Left renal cortex interstitium (tissue), 4 donors: ENCODE measurements around the gene AMN1. TPM values are rescaled to one million over a fixed set of nuclear protein-coding genes. Genes with fewer than 3 reads are reported as not detected.
A peak's percentile ranks its signal among the peaks of the same experiment; 100 is the strongest.
"Not testable (repeated sequence)": the region's sequence is repeated elsewhere in the genome, so short reads cannot be mapped to it uniquely, and the experiment has no call there.

Experiments
- DNase-seq, 4 donors: peaks; one replicate each; pipeline ENCODE4 v3.0.0-alpha.2; 2013; ENCODE audit warnings: low read depth in 4 of 4, low spot score in 2 of 4, missing footprints in 1 of 4
- polyA plus RNA-seq, 4 donors: library from polyadenylated mRNA; unstranded; fragments of 120-200 nt; gene quantifications; one replicate each; pipeline ENCODE4 v1.2.1, GENCODE V29; 2013; ENCODE audit not compliant: insufficient read length in 4 of 4

AMN1 gene
- polyA plus RNA-seq, 4 donors = 18.6 to 25.4 (median 21.2) TPM

DNA sequence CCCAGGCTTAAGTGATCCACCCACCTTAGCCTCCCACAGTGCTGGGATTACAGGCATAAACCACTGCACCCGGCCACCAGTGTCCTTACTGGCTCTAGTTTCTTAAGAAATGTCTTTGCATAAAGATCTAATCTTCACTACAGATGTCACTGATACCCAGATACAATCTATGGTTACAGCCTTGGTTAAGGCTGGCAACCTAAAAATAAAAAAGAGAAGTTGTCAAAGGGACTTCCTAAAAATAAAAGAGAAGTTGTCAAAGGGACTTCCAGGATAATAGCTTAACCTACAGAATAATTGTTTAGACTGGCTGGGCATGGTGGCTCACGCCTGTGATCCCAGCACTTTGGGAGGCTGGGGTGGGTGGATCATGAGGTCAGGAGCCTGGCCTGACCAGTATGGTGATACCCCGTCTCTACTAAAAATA, 41.7 kb downstream of the AMN1 start:
- no peak for DNase-seq

DNA sequence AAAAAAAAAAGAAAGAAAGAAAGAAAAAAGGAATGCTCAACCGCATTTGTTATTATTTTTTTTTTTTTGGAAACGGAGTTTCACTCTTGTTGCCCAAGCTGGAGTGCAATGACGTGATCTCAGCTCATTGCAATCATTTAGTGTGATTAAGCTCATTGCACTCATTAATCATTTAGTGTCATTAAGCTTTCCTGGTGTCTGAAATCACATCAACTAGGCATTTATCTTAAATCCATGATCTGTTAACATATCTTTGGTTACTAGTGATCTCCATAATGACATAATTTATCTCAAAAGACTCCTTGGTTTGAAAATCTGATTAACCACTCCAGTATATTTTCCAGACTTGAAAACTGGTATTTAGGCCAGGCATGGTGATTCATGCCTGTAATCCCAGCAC, 43.0 kb downstream of the AMN1 start:
- no peak for DNase-seq

DNA sequence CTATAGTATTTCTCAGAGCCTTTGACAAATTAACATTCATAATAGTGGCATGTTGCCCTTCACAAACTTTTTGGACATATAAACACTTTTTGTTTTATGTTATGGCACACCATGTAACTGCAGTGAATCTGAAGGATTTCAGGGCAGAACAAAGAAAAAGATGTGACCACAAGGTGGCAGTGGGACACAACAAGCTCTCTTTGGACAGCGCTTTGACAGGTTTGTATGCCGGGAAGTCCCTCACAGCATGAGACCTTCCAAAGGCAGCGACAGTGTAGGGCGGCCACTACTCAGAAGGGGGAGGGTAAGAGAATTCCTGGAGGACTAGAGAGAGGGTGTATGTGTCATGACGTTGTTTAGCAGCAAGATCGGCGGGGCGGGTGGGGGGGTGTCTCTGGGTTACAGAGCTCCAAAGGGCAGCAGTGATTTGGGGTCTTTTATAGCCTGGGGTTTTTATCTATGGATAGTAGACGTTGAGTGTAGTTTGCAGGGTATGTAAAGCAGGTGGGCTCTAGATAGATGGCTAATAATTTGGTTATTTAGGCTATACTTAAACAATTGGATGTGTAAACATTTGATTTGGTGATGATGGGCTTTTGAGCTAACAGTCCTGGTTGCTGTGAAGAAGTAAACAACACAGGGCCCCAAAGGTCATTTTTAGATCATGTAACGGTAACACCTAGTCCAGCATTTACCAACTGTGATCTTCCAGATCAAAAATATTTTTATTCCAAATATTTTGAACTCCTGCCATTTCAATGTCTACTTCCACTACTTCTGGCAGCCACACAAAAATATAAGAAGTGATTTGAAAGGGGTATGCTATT, 46.5 kb downstream of the AMN1 start:
- DNase-seq = peak in 3 of 4 donors; percentile 23 to 46 (median 26)

DNA sequence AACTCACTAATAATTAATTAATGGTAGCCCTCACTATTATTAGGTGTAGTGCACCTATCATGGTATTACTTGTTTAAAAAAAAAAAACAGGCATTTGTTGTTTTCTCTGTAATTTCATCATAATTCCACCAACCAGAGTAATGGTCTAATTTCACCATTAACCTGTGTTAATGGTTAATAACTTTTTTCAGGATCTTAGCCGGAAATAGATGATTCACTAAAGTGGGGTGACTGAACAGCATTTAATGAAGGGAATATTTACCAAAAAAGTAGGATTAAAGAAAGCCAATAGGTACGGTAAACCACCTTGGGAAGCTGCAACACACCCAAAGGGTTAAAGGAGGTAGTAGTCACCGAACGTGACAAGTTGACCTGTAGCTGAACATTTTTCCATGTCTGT, 56.3 kb downstream of the AMN1 start:
- DNase-seq = no peak

DNA sequence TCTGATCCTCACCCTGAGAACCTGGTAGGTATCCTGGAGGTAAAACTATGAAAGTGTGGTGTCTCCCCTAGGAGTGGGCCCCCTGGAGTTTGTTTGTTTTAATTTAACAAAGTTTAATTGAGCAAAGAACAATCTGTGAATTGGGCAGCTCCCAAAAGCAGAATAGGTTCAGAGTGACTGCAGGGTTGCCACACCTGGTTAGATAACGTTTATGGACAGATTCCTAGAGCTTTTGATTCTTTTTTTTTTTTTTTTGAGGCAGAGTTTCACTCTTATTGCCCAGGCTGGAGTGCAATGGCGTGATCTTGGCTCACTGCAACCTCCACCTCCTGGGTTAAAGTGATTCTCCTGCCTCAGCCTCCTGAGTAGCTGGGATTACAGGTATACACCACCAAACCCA, 59.2 kb downstream of the AMN1 start:
- not testable (repeated sequence) for DNase-seq

DNA sequence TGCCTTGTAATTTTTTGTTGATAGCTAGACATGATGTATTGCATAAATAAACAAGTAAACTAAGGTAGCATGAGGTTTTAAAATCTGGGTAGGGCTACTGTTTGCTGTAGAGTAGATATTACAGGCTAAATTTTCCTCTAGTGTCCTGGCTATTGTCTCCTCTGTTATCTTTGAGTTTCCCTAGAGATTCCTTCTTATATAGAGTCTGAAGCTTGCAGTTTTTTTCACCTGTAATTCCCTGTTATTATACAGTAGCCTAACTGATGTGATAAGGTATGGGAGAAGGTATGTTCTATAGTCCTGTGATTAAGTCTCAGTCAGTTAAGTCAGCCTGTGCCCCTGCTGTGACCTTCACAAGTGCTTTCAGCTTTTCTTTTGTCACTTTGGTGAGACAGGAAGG, 59.8 kb downstream of the AMN1 start:
- DNase-seq = no peak

DNA sequence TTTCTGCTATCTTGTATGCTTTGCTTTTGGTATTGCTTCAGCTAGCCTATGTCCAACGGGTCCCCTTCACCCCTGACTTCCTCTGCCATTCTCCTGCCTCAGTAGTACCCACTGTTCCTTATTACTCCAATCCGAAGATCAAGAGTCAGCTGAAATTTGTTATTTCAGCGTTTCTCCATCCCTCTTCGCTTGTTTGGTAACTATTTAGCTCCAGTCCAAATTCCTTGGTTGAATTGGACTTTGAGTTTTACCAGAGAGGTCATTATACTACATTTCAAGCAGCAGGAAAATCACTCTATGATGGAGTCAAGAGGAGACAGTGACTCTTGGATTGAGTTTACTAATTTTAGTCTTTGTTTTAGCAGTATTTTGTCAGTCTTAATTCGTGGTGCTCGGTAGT, 64.8 kb downstream of the AMN1 start:
- no peak for DNase-seq

DNA sequence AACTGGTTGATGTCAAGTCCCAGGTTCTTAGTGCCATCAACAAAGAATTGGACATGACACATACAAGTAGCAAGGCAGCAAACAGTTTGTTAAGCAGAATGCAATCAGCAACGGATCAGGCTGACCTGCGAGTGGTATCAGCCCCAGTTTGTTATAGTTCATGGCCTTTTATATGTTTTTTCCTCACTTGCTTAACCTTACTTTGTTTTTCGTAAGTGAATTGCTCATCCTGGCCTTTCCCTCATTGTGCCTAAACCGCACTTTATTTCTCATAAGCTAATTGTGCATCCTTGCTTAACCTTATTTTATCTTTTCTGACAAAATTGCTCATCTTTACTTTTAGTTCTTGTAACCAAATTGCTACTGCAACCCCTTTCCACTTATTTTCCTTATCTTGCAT, 65.2 kb downstream of the AMN1 start:
- no peak for DNase-seq

DNA sequence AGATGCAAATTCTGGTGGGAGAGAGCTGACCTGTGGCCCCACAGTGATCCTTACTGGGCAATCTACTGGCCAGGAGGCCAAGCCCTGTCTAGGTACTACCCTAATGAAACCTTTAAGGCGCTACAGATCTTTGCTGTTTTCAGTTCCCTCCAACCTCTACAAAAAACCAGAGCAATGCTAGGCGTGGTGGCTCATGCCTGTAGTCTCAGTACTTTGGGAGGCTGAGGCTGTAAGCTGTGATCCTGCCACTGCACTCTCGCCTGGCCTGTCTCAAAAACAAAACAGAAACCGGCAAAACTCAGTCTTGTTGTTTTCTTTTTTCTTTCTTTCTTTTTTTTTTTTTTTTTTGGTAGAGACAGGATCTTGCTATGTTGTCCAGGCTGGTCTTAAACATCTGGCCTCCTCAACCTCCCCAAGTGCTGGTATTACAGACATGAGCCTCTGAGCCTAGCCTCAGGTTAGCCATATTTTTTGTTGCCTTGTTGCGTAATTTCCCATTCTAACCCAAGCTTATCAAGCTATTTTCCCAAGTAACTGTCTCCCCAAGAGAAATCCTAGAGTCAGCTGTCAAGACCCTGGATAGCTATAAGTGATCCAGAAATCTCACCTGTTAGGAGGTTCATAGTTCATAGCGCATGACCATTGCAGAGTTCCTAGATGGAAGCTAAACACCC, 66.5 kb downstream of the AMN1 start:
- DNase-seq = no peak

DNA sequence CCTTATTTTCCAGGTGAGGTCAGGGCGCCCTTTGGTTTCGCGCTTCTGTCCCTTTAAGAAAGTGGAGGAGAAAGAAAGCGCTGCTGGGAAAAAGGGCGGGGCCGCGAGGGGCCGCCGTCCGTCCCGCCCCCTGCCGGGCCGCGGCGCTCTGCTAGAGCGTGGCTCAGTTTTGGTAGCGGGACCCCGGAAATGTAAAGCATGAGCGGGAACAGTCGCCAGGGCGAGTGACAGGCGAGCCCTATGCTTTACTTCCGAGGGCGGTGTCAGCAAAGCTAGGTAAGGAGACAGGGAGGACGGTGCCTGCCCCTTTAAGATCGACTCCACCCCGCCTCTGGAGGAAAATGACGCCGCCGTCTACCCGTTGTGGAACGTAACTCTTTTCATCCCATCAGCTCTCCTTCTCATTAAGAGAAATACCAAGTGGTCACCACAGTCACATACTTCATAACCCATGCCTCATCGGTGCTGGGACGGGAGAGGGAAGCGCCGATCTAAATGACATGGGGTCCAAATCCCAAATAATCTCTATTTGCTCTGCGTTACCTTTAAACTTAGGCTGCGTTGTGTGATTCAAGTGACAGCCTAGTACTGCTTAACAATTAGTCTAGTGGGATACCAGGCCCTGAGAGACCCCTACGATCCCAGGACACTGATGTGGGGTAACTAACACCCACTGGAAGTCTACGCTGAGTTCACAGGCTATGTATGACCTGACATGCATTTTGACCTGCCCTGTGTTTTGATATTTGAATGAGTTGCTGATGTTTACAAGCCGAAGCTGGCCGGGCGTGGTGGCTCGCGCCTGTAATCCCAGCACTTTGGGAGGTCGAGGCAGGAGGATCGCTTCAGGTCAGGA, 69.5 kb downstream of the AMN1 start, which contains the start of gene ETFBKMT:
Gene ETFBKMT, plus strand, starts transcription at position 602 of the 856 bp plus-strand sequence. CDS start 2,266 bp downstream, outside the sequence.
- peak; percentile 79 to 95 (median 84) for DNase-seq

DNA sequence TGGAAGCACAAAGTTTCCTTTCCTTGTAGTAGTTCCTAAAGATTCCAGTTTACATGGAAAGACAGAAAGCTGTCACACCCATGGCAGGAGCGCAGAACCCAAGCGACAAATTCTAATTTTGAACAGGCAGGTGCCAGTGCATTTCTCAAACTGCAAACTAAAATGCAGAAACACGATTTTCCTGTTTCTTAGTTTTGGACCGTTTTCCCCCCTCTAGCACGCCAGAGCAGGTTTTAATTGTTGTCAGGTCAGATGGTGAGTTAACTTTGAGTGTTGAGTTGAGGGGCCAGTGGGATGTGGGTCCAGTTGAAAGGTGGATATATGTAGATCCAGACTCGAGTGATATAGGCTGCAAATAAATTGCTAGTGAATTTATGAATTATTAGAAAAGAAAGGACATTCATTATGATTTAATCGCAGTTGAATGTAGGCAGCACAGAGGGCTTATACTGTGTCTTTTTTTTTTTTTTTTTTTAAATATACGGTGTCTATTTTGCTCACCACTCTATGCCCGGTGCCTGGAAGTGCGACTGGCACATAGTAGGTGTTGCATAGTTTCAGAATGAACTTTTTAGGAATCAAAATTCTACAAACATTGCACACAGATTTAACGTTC, 70.2 kb downstream of the AMN1 start:
- no peak for DNase-seq

DNA sequence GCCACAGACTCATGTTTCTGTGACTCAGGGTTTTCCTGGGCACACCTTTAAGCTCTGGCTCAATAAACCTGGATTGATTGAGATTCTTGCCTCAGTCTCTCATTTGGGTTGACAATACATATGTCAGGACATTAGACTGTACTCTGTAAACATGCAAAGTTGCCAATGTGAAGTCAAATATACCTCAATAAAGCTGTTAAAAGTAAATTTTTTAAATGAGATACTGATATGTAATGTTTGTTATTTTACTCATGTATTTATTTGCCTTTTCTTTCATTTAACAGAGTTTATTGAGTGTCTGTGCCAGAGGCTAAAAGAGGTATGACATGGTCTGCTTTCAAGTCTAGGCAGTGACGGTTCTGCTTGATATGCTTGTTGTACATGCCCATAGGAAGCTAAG, 73.0 kb downstream of the AMN1 start:
- no peak for DNase-seq

DNA sequence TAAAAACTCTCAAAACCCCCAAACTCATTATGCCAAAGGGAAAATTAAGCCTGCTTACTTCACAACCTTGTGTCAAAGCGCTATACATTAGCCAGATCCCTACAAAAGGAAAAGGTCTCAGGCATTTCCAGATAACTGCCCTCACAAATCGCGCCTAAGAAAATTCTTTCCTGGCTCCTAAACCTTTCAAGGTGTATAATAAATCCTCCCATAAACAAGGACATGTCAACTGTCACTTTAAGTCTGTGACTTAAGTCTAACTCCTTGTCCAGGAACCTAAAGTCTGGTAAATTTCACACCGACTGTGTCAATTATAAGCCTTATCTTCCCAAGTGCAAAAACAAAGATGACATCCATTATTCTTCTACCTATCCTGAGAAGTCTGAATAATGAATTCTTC, 73.6 kb downstream of the AMN1 start:
- no peak for DNase-seq

DNA sequence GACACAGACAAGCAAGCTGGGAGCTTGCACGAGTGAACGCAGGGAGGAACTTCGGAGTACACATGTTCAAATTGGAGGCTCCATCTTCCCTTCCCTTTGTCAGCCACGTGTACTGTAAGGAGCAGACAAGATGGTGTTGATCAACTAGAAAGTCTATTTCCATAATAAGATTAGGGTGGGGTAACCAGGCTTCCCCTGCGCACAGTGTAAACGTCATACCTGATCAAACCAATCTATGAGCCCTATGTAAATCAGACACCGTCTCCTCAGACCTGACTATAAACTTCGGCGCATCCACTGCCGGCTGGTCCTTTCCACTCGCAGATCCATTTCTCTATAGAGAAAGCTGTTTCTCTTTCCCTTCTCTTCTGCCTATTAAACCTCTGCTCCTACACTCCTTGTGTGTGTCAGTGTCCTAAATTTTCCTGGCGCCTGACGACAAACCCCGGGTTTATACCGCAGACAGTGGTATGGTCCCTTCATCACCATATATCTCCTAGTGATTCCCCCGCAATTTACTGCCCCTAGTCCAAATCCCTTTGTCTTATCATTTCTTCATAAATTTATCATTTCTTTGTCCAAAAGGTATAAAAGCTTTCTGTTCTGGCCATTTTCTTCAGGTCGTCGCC, 76.8 kb downstream of the AMN1 start:
- no peak for DNase-seq

DNA sequence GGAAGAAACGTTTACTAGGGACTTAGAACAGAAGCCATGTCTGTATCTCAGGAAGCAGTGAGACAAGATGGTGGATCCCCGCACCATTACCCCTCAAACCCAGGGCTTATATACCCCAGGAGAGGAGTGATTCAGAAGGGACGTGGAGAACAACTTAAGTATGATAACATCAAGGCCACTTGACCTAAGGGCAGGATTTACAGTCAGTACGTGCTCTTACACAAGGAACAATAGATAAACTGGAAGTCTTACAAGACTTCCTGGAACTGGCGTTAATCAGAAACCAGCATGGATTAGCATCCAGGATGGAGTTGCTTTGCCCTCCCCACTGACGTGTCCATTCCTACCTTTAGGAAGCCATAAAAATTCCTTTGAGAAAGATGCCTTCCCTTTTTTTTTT, 77.9 kb downstream of the AMN1 start:
- no peak for DNase-seq

DNA sequence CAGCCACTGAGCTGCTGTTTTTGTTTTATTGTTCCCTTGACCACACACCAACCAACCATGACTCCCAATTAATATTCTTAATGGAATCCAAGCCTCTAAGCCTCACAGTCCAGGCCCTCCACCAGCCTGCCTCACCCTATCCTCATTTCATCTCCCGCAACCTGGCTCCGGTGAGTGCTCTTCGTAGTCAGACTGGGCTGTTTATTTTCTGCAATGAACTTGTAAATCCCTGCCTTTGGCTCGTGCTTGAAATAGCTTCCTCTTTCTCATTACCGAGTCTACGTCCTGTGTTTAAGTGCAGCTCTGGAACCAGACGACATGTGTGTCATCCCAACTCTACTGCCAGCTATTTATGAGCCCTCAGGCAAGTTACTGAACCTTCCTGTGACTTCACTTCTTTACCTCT, 81.7 kb downstream of the AMN1 start:
- no peak for DNase-seq

DNA sequence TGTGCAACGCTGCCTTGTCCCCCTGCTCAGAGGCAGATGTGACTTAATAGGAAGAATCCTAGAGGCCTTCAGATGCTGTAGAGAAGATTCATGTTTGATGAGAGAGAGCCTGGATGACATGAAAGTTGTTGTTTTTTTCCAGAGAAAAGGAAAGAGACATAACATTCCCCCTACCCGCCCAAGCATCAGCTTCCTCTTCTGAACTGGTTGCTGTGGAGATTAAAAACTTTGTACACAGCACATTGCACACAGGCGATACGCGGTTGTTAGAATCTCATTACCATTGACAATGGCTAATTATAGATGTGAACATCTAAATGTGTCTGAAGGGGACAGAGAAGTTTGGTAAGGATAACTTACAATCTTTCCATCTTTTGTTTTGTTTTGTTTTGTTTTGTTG, 82.9 kb downstream of the AMN1 start:
- no peak for DNase-seq

DNA sequence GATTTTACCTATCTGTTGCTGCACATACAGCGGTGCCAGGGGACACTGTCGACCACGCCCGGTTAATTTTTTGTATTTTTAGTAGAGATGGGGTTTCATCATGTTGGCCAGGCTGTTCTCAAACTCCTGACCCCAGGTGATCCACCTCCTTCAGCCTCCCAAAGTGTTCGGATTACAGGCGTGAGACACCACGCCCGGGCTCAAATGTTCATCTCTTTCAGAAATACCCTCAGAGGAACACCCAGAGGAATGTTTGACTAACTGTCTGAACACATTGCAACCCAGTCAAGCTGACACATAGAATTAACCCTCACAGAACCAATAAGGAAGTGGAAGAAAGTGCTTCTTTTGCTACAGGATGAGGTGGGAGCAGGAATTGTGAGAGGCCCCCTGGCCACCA, 84.3 kb downstream of the AMN1 start:
- no peak for DNase-seq

DNA sequence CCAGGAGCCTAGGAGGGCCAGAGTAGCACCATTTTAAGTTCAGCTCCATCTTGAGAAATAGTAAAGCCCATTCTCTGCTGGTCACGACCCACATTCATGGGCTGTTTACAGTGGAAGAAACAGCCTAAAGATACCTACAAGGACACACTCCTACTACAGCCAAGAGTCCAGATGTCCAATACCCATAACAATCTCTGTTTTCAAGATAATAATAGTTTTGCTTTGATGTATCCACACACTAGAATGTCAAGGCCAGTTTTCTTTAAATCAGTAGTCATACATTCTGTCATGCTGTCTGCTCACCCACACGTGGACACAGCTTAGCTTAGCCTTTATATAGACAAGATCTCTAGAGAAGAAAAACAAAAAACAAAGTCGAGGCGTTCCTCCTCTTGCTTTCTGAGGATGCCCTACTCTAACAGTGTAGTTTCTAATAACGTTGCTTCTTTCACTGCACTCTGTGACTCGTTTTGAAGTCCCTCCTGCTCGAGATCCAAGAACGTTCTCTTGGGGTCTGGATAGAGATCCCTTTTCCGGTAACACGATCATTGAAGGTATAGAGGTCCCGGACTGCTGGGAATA, 87.2 kb downstream of the AMN1 start:
- no peak for DNase-seq

DNA sequence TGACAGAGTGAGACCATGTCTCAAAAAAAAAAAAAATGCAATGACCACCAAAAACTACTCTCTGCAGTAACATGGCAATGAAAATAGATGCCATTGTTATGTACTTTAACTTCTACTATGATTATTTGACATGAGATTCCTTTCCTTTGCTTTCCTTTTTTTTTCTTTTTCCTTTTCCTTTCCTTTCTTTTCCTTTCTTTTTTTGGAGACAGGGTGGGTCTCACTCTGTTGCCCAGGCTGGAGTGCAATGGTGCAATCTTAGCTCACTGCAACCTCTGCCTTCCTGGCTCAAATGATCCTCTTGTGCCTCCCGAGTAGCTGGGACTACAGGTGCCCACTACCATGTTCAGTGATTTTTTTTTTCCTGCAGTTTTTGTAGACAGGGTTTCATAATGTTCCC, 94.2 kb downstream of the AMN1 start:
- DNase-seq = no peak
